Naive thymus-derived CD4-positive, alpha-beta T cell (primary cell): Measurements from ENCODE around the gene VKORC1L1. TPM values are rescaled to one million over a fixed set of nuclear protein-coding genes. Genes with fewer than 3 reads are reported as not detected.
A peak's percentile ranks its signal among the peaks of the same experiment; 100 is the strongest.

ENCODE experiments used
- ATAC-seq: fragments of 150-1000 bp; cut with Tn5 transposase; 2 replicates; pipeline ENCODE4 v1.10.0; 2021; ENCODE audit warnings: mild to moderate bottlenecking, moderate library complexity
- CTCF ChIA-PET: fragments of 350-600 bp; sonication (Branson Sonifier 250); formaldehyde crosslinking; loops from one replicate; lab custom pipeline; 2021; ENCODE audit warnings: antibody characterized with exemption; lab: Charles Lee
- POLR2A ChIA-PET: fragments of 350-600 bp; sonication (Branson Sonifier 250); formaldehyde crosslinking; loops from one replicate; lab custom pipeline; 2021; ENCODE audit warnings: antibody characterized with exemption, inconsistent platforms; lab: Charles Lee
- DNase-seq, 9 donors: peaks; one replicate each; pipeline versions ENCODE4 v3.0.0 to v3.0.0-alpha.2; 2020 to 2022; ENCODE audit warnings: mixed read lengths in 1 of 9
- H3K27ac ChIP-seq: one replicate; pipeline ENCODE4 v1.7.0; 2013; ENCODE audit warnings: mild to moderate bottlenecking, low read depth, low read length, moderate library complexity
- H3K27me3 ChIP-seq, 2 donors: one replicate each; pipeline ENCODE4 v1.7.0; 2013; ENCODE audit warnings: low read length in 2 of 2, mild to moderate bottlenecking in 2 of 2, moderate library complexity in 2 of 2; ENCODE audit not compliant: control insufficient read depth in 2 of 2, insufficient read depth in 2 of 2
- H3K36me3 ChIP-seq, 3 experiments: 1 replicate in 2 of 3; 2 replicates in 1 of 3; pipeline ENCODE4 v1.7.0; 2013; ENCODE audit warnings: low read length in 3 of 3, mild to moderate bottlenecking in 3 of 3, moderate library complexity in 1 of 3; ENCODE audit not compliant: insufficient read depth in 3 of 3, control insufficient read depth in 2 of 3
- H3K4me1 ChIP-seq, 2 donors: one replicate each; pipeline ENCODE4 v1.7.0; 2013; ENCODE audit warnings: low read length in 2 of 2, mild to moderate bottlenecking in 2 of 2, moderate library complexity in 1 of 2; ENCODE audit not compliant: control insufficient read depth in 2 of 2, insufficient read depth in 2 of 2
- H3K4me3 ChIP-seq: 2 replicates; pipeline ENCODE4 v1.7.0; 2013; ENCODE audit warnings: mild to moderate bottlenecking, low read length
- H3K9me3 ChIP-seq, 3 experiments: 1 replicate in 2 of 3; 2 replicates in 1 of 3; pipeline ENCODE4 v1.7.0; 2013; ENCODE audit warnings: low read length in 3 of 3; ENCODE audit not compliant: control insufficient read depth in 2 of 3
- H3K27ac Mint-ChIP-seq, 9 donors: one replicate each; pipeline ENCODE4 v1.8.0; 2020 to 2022; ENCODE audit warnings: mixed read lengths in 9 of 9, mild to moderate bottlenecking in 8 of 9, moderate library complexity in 5 of 9, inconsistent platforms in 2 of 9
- H3K27me3 Mint-ChIP-seq, 5 donors: one replicate each; pipeline ENCODE4 v1.8.0; 2021 to 2022; ENCODE audit warnings: mixed read lengths in 5 of 5, mild to moderate bottlenecking in 1 of 5
- H3K36me3 Mint-ChIP-seq, 5 donors: one replicate each; pipeline ENCODE4 v1.8.0; 2020 to 2022; ENCODE audit warnings: mixed read lengths in 5 of 5, mild to moderate bottlenecking in 3 of 5, inconsistent platforms in 1 of 5
- H3K4me1 Mint-ChIP-seq, 7 donors: one replicate each; pipeline ENCODE4 v1.8.0; 2020 to 2022; ENCODE audit warnings: mixed read lengths in 7 of 7, mild to moderate bottlenecking in 3 of 7, inconsistent platforms in 1 of 7
- H3K4me3 Mint-ChIP-seq, 10 donors: one replicate each; pipeline ENCODE4 v1.8.0; 2020 to 2022; ENCODE audit warnings: mild to moderate bottlenecking in 10 of 10, mixed read lengths in 10 of 10, moderate library complexity in 6 of 10, inconsistent platforms in 2 of 10
- H3K9me3 Mint-ChIP-seq, 11 donors: one replicate each; pipeline ENCODE4 v1.8.0; 2020 to 2022; ENCODE audit warnings: mixed read lengths in 11 of 11, mild to moderate bottlenecking in 4 of 11, inconsistent platforms in 1 of 11, moderate library complexity in 1 of 11
- intact Hi-C, 2 donors: fragments of 100-400 bp; cut with micrococcal nuclease; formaldehyde crosslinking; loops; one replicate each; pipeline ENCODE4 v1.15.1; 2023
- polyA plus RNA-seq, 2 donors: library from polyadenylated mRNA; unstranded; fragments of 300-500 nt; fragmentation: Illumina TruSeq; gene quantifications; one replicate each; pipeline ENCODE4 v1.2.3, GENCODE V29; 2021
- total RNA-seq, 6 experiments: library from RNA in 5 of 6; stranded (reverse) in 5 of 6; gene quantifications; 1 replicate in 5 of 6; 2 replicates in 1 of 6; pipeline ENCODE4 v1.2.3 and lab custom pipeline; 2021 to 2026

VKORC1L1 gene
- total and polyA plus RNA-seq, 7 experiments from 2014 or later, result 2.8 to 15.8 (median 5.5) TPM

DNA sequence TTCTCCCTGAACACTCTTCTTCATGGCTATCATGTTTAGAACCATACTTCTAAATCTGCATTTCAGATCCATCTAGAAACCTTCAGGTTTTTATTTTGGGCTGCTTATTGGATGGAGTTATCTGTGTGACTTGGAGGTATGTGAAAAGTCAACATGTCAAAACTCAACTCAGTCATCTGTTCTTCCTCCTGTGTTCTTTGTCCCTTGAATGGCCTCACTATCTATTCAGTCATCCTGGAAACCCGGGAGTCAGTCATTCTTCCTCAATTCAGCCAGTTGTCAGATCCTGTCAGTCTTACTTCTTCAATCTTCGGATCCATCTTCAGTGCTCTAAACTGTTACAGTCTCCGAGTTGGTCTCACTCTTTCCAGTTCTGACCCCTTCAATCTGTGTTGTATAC is 52.2 kb downstream of the VKORC1L1 start:
- no peaks in the 10 kb centered on the region for H3K27me3 ChIP-seq
- intact Hi-C loops, result no loop called here
- H3K4me3 ChIP-seq, result no peak overlapping the region
- POLR2A ChIA-PET, result no interaction called here
- Mint-ChIP-seq H3K9me3 (peaks cover 0 to 1% (median 0%) of the 10 kb centered on the region in 11 donors), H3K27me3 (no peaks in the 10 kb centered on the region), H3K36me3 (peaks cover 0 to 40% (median 20%) of the 10 kb centered on the region in 5 donors), H3K4me1 (peaks cover 0 to 35% (median 22%) of the 10 kb centered on the region in 7 donors), H3K27ac (no peak overlapping the region), H3K4me3 (no peak overlapping the region)
- CTCF ChIA-PET, result interaction anchor here (0.6 kb wide), 1 partner anchor 10 kb away, joined by 4 read pairs; no protein-coding TSS in a partner anchor
- no peaks in the 10 kb centered on the region for H3K9me3 ChIP-seq
- no peak for ATAC-seq
- DNase-seq, result no peak
- no peak overlapping the region for H3K27ac ChIP-seq
- H3K36me3 ChIP-seq, result no peaks in the 10 kb centered on the region
- no peaks in the 10 kb centered on the region for H3K4me1 ChIP-seq

DNA sequence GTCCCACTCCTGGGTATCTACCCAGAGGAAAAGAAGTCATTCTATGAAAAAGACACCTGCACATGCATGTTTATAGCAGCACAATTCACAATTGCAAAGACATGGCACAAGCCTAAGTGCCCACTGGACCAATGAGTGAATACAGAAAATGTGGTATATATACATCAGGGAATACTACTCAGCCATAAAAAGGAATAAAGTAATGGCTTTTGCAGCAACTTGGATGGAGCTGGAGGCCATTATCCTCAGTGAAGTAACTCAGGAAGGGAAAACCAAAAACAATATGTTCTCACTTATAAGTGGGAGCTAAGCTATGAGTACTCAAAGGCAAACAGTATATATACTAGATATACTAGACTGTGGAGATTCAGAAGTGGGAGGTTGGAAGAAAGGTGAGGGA is 53.7 kb downstream of the VKORC1L1 start:
- ATAC-seq (no peak), DNase-seq (no peak)
- Histone ChIP-seq H3K4me1 (no peaks in the 10 kb centered on the region), H3K4me3 (no peak overlapping the region), H3K36me3 (no peaks in the 10 kb centered on the region), H3K9me3 (no peaks in the 10 kb centered on the region), H3K27me3 (no peaks in the 10 kb centered on the region), H3K27ac (no peak overlapping the region)
- no peak overlapping the region for H3K4me3 Mint-ChIP-seq
- H3K9me3 Mint-ChIP-seq, result peaks cover 0 to 1% (median 0%) of the 10 kb centered on the region in 11 donors
- POLR2A ChIA-PET, result no interaction called here
- H3K4me1 Mint-ChIP-seq, result peaks cover 0 to 41% (median 31%) of the 10 kb centered on the region in 7 donors
- H3K36me3 Mint-ChIP-seq, result peaks cover 0 to 27% (median 15%) of the 10 kb centered on the region in 5 donors
- CTCF ChIA-PET, result no interaction called here
- H3K27ac Mint-ChIP-seq, result peak overlapping the region in 1 of 9 donors; percentile 50
- intact Hi-C loops, result no loop called here
- no peaks in the 10 kb centered on the region for H3K27me3 Mint-ChIP-seq

DNA sequence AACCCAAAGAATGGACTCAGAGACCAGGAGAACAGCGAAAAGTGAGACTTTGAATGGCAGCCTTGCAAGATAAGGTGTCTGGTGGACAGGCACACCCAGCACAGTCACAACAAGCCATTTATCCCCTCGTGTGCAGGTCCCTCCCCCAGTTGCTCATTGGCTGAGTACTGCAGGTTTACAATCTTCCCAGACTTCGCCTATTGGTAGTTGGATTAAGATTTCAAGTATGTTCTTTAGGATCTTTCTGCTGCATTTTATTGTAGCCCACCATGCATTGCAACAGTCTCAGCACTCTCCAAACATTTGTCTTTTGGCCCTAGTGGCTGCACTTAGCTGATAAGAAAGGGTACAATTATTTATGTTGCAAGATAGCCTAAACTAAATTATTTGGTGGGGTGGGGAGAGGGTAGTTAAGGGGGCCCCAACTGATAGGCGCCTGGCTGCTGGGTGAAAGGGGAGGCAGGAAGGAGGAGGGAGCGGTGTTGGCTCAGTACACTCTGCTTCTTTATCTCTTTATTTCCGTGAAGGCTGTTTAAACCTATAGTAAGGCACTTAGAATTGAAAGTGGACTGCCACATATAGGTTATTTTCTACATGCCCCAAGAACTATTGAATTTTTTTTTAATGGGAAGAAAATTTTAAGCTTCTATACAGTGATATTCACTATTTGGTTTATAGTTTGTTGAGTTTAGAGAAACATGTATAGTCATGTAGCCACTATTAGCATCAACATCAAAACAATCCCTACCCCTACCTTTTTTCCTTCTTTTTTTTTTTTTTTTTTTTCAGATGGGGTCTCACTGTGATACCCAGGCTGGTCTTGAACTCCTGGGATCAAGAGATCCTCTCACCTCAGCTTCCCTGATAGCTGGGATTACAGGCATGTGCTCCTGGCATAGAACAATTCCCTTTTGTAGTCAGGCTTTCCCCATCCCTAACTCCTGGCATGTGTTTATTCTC is 54.9 kb downstream of the VKORC1L1 start:
- H3K36me3 Mint-ChIP-seq, result peaks cover 0 to 27% (median 13%) of the 10 kb centered on the region in 5 donors
- intact Hi-C loops, result no loop called here

DNA sequence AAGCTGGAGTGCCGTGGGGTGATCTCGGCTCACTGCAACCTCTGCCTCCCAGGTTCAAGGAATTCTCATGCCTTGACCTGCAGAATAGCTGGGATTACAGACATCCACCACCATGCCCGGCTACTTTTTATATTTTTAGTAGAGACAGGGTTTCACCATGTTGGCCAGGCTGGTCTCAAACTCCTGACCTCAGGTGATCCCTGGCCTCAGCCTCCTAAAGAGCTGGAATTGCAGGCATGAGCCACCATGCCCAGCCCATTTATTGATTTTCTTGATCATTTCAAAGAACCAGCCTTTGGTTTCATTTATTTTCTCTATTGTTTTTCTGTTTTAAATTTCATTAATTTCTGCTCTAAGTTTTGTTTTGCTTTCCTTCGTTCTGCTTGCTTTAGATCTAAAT is 58.8 kb downstream of the VKORC1L1 start:
- Histone ChIP-seq H3K27ac (no peak overlapping the region), H3K4me1 (no peaks in the 10 kb centered on the region), H3K36me3 (peaks cover 0 to 5% (median 0%) of the 10 kb centered on the region in 3 experiments), H3K9me3 (peaks cover 0 to 4% (median 0%) of the 10 kb centered on the region in 3 experiments), H3K4me3 (no peak overlapping the region), H3K27me3 (no peaks in the 10 kb centered on the region)
- Mint-ChIP-seq H3K9me3 (peaks cover 0 to 18% (median 5%) of the 10 kb centered on the region in 11 donors), H3K4me3 (no peak overlapping the region), H3K36me3 (peaks cover 5 to 29% (median 14%) of the 10 kb centered on the region in 5 donors), H3K27ac (peak overlapping the region in 1 of 9 donors; percentile 55), H3K4me1 (peaks cover 3 to 38% (median 27%) of the 10 kb centered on the region in 7 donors), H3K27me3 (no peaks in the 10 kb centered on the region)
- ChIA-PET CTCF (no interaction called here), POLR2A (no interaction called here)
- intact Hi-C loops, result no loop called here
- ATAC-seq, result no peak
- no peak for DNase-seq

More for the DNA sequence above, 54.9 kb downstream of the VKORC1L1 start:
- Mint-ChIP-seq H3K4me1 (peaks cover 3 to 45% (median 34%) of the 10 kb centered on the region in 7 donors), H3K27me3 (no peaks in the 10 kb centered on the region), H3K9me3 (peaks cover 0 to 1% (median 0%) of the 10 kb centered on the region in 11 donors), H3K27ac (peak overlapping the region in 3 of 9 donors; percentile 26 to 39 (median 28)), H3K4me3 (no peak overlapping the region)
- POLR2A ChIA-PET, result no interaction called here
- CTCF ChIA-PET, result no interaction called here
- Histone ChIP-seq H3K9me3 (no peaks in the 10 kb centered on the region), H3K27ac (no peak overlapping the region), H3K4me3 (no peak overlapping the region), H3K27me3 (no peaks in the 10 kb centered on the region), H3K4me1 (no peaks in the 10 kb centered on the region), H3K36me3 (no peaks in the 10 kb centered on the region)
- ATAC-seq (no peak), DNase-seq (no peak)

DNA sequence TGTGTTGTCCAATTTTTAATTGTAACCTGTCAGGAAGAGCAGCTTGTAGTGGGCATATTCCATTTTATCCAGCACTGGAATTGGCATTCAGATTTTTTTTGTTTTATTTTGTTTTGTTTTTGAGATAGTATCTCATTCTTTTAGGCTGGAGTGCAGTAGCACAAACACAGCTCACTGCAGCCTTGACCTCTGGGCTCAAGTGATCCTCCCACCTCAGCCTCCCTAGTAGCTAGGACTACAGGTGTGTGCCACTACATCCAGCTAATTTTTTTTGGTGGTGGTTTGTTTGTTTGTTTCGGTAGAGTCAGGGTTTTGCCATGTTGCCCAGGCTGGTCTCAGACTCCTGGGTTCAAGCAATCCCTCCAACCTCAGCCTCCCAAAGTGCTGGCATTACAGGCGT is 64.4 kb downstream of the VKORC1L1 start:
- ChIA-PET POLR2A (no interaction called here), CTCF (no interaction called here)
- H3K27ac ChIP-seq, result no peak overlapping the region
- DNase-seq (no peak), ATAC-seq (no peak)
- H3K9me3 ChIP-seq, result peaks cover 0 to 4% (median 0%) of the 10 kb centered on the region in 3 experiments
- no peak overlapping the region for H3K27ac Mint-ChIP-seq
- H3K9me3 Mint-ChIP-seq, result peaks cover 0 to 18% (median 5%) of the 10 kb centered on the region in 11 donors
- intact Hi-C loops, result no loop called here
- H3K4me3 ChIP-seq, result no peak overlapping the region
- no peaks in the 10 kb centered on the region for H3K27me3 Mint-ChIP-seq
- H3K27me3 ChIP-seq, result no peaks in the 10 kb centered on the region
- peaks cover 0 to 5% (median 0%) of the 10 kb centered on the region in 3 experiments for H3K36me3 ChIP-seq
- no peaks in the 10 kb centered on the region for H3K4me1 ChIP-seq
- H3K36me3 Mint-ChIP-seq, result peaks cover 10 to 56% (median 25%) of the 10 kb centered on the region in 5 donors
- no peak overlapping the region for H3K4me3 Mint-ChIP-seq
- peaks cover 0 to 11% (median 4%) of the 10 kb centered on the region in 7 donors for H3K4me1 Mint-ChIP-seq

DNA sequence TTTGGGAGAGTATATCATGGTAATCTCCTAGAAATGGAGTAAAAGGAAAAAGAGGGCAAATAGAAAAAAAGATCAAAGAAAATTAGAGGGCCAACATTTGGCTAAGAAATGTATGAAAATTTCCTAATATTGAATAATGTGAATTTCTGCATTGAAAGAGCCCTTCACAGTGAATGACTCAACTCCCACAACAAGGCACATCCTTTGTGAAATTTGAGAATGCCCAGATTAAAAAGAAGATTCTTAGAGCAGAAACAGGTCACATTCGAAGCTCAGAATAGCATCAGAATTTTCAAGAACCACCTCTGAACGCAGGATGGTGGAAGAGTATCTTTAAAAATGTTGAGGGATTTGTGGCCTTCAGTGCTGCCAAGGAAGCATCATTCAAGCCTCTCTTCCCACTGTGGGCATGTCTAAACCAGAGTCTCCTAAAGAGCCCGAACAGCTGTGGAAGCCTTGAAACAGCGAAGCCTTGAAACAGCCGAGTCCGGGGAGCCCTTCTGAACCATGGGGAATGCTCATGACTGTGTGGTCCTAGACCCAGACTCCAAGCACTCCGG is 65.5 kb downstream of the VKORC1L1 start:
- Histone ChIP-seq H3K27me3 (no peaks in the 10 kb centered on the region), H3K4me3 (no peak overlapping the region), H3K4me1 (no peaks in the 10 kb centered on the region), H3K27ac (no peak overlapping the region), H3K9me3 (peaks cover 0 to 4% (median 0%) of the 10 kb centered on the region in 3 experiments), H3K36me3 (peaks cover 0 to 5% (median 0%) of the 10 kb centered on the region in 3 experiments)
- H3K4me3 Mint-ChIP-seq, result no peak overlapping the region
- no peaks in the 10 kb centered on the region for H3K27me3 Mint-ChIP-seq
- no peak for DNase-seq
- H3K36me3 Mint-ChIP-seq, result peaks cover 10 to 49% (median 25%) of the 10 kb centered on the region in 5 donors
- peaks cover 0 to 8% (median 3%) of the 10 kb centered on the region in 7 donors for H3K4me1 Mint-ChIP-seq
- CTCF ChIA-PET, result no interaction called here
- H3K9me3 Mint-ChIP-seq, result peaks cover 0 to 18% (median 5%) of the 10 kb centered on the region in 11 donors
- H3K27ac Mint-ChIP-seq, result no peak overlapping the region
- POLR2A ChIA-PET, result no interaction called here
- intact Hi-C loops, result no loop called here
- no peak for ATAC-seq
